WTC11 (cell line): ENCODE data around the gene MATN3. TPM values are rescaled to one million over a fixed set of nuclear protein-coding genes. Genes with fewer than 3 reads are reported as not detected.
A peak's percentile ranks its signal among the peaks of the same experiment; 100 is the strongest.

Experiments used
- ATAC-seq: fragments of 200-7000 bp; cut with Tn5 transposase; 2 replicates; pipeline ENCODE4 v1.10.0; 2021; ENCODE audit warnings: mild to moderate bottlenecking, moderate library complexity
- CTCF ChIA-PET: fragments of 300-600 bp; sonication (Branson Sonifier 250); formaldehyde crosslinking; loops from one replicate; lab custom pipeline; 2021; ENCODE audit warnings: antibody characterized with exemption; lab: Charles Lee
- POLR2A ChIA-PET: fragments of 350-600 bp; sonication (Branson Sonifier 250); formaldehyde crosslinking; loops from one replicate; lab custom pipeline; 2021; ENCODE audit warnings: antibody characterized with exemption; lab: Charles Lee
- DNase-seq: peaks from one replicate; pipeline ENCODE4 v3.0.0; 2021; ENCODE audit warnings: low spot score
- H3K27ac Mint-ChIP-seq: 2 replicates; pipeline ENCODE4 v1.8.0; 2021; ENCODE audit warnings: mixed read lengths
- H3K27me3 Mint-ChIP-seq: 2 replicates; pipeline ENCODE4 v1.8.0; 2021; ENCODE audit warnings: low read depth, mild to moderate bottlenecking, moderate library complexity, mixed read lengths
- H3K36me3 Mint-ChIP-seq: 2 replicates; pipeline ENCODE4 v1.8.0; 2021; ENCODE audit warnings: mixed read lengths
- H3K4me1 Mint-ChIP-seq: 2 replicates; pipeline ENCODE4 v1.8.0; 2022; ENCODE audit warnings: mixed read lengths
- H3K4me3 Mint-ChIP-seq: 2 replicates; pipeline ENCODE4 v1.8.0; 2021; ENCODE audit warnings: mild to moderate bottlenecking, moderate library complexity, mixed read lengths
- H3K9me3 Mint-ChIP-seq: 2 replicates; pipeline ENCODE4 v1.8.0; 2021; ENCODE audit warnings: mixed read lengths
- ATF1 ChIP-seq: sonication (generic); formaldehyde crosslinking; IDR thresholded peaks from 2 replicates; pipeline ENCODE4 v1.8.1; 2023; ENCODE audit warnings: mild to moderate bottlenecking, moderate library complexity, missing genetic modification reagents
- ATF3 ChIP-seq: sonication (generic); formaldehyde crosslinking; conservative IDR thresholded peaks from 2 replicates; pipeline ENCODE4 v1.8.1; 2022; ENCODE audit warnings: mild to moderate bottlenecking, missing genetic modification reagents
- CTCF ChIP-seq: fragments of 200-600 bp; IDR thresholded peaks from 2 replicates; pipeline ENCODE4 v1.8.0; 2022; ENCODE audit warnings: antibody characterized with exemption
- ETV6 ChIP-seq: sonication (generic); formaldehyde crosslinking; IDR thresholded peaks from 2 replicates; pipeline ENCODE4 v1.8.1; 2022; ENCODE audit warnings: mild to moderate bottlenecking, missing genetic modification reagents
- FOXJ3 ChIP-seq: sonication (generic); formaldehyde crosslinking; IDR thresholded peaks from 2 replicates; pipeline ENCODE4 v1.9.0; 2021; ENCODE audit warnings: missing genetic modification reagents, mild to moderate bottlenecking, borderline replicate concordance
- GABPB1 ChIP-seq: sonication (generic); formaldehyde crosslinking; IDR thresholded peaks from 2 replicates; pipeline ENCODE4 v1.8.1; 2023; ENCODE audit warnings: mild to moderate bottlenecking, missing genetic modification reagents
- JUN ChIP-seq: sonication (generic); formaldehyde crosslinking; IDR thresholded peaks from 2 replicates; pipeline ENCODE4 v1.8.0; 2023; ENCODE audit warnings: mild to moderate bottlenecking, missing genetic modification reagents
- NR1H2 ChIP-seq: sonication (generic); formaldehyde crosslinking; IDR thresholded peaks from 2 replicates; pipeline ENCODE4 v1.9.0; 2021; ENCODE audit warnings: mild to moderate bottlenecking, moderate library complexity, missing genetic modification reagents
- PREB ChIP-seq: sonication (generic); formaldehyde crosslinking; IDR thresholded peaks from 2 replicates; pipeline ENCODE4 v1.8.1; 2022; ENCODE audit warnings: mild to moderate bottlenecking, missing genetic modification reagents, moderate library complexity, borderline replicate concordance
- RELA ChIP-seq: sonication (generic); formaldehyde crosslinking; IDR thresholded peaks from 2 replicates; pipeline ENCODE4 v1.8.1; 2022; ENCODE audit warnings: missing genetic modification reagents, mild to moderate bottlenecking, borderline replicate concordance
- RORB ChIP-seq: fragments of 250-450 bp; sonication (Bioruptor Pico); IDR thresholded peaks from 2 replicates; pipeline ENCODE4 v1.9.0; 2021; ENCODE audit warnings: mild to moderate bottlenecking
- SOX15 ChIP-seq: fragments of 250-450 bp; sonication (Bioruptor Pico); IDR thresholded peaks from 2 replicates; pipeline ENCODE4 v1.9.0; 2021; ENCODE audit warnings: mild to moderate bottlenecking
- SP1 ChIP-seq: sonication (generic); formaldehyde crosslinking; conservative IDR thresholded peaks from 2 replicates; pipeline ENCODE4 v1.8.1; 2022; ENCODE audit warnings: missing genetic modification reagents
- TEAD1 ChIP-seq: sonication (generic); formaldehyde crosslinking; IDR thresholded peaks from 2 replicates; pipeline ENCODE4 v1.8.0; 2022; ENCODE audit warnings: mild to moderate bottlenecking, missing genetic modification reagents
- USF1 ChIP-seq: sonication (generic); formaldehyde crosslinking; IDR thresholded peaks from 2 replicates; pipeline ENCODE4 v1.8.0; 2022; ENCODE audit warnings: mild to moderate bottlenecking, missing genetic modification reagents
- ZBTB21 ChIP-seq: sonication (generic); formaldehyde crosslinking; IDR thresholded peaks from 2 replicates; pipeline ENCODE4 v1.8.1; 2023; ENCODE audit warnings: mild to moderate bottlenecking, missing genetic modification reagents, borderline replicate concordance
- ZNF232 ChIP-seq: sonication (generic); formaldehyde crosslinking; IDR thresholded peaks from 2 replicates; pipeline ENCODE4 v1.8.0; 2022; ENCODE audit warnings: mild to moderate bottlenecking, missing genetic modification reagents
- ZNF263 ChIP-seq: sonication (generic); formaldehyde crosslinking; IDR thresholded peaks from 2 replicates; pipeline ENCODE4 v1.8.1; 2022; ENCODE audit warnings: low read depth, mild to moderate bottlenecking, moderate library complexity, missing genetic modification reagents
- ZSCAN18 ChIP-seq: fragments of 250-450 bp; sonication (Bioruptor Pico); IDR thresholded peaks from 2 replicates; pipeline ENCODE4 v2.1.2; 2022; ENCODE audit warnings: mild to moderate bottlenecking, moderate library complexity
- total RNA-seq: library from RNA; stranded (reverse); gene quantifications from 3 replicates; pipeline ENCODE4 v1.2.3, GENCODE V29; 2021
- TF ChIP-seq, protein P1 (sequence below): sonication (generic); formaldehyde crosslinking; IDR thresholded peaks from 2 replicates; pipeline ENCODE4 v1.8.1; 2022; ENCODE audit warnings: mild to moderate bottlenecking, moderate library complexity, missing genetic modification reagents

The MATN3 gene
- total RNA-seq, 1 experiment from 2014 or later, result 6.3 TPM

DNA sequence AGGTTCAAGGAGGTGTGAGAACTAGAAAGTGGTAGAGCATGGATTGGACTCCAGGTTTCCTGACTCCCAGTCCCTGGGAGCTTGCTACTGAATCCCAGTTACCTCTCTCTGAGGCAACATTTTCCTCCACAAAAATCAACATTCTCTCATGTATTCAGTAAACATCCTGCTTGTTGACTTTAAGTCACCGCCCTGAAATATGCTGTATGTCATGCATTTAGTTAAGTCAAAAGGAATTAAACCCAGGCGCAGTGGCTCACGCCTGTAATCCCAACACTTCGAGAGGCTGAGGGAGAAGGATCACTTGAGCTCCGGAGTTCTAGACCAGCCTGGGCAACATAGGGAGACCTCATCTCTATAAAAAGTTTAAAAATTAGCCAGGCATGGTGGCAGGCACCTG lies 3.8 kb downstream of the MATN3 start:
- no peaks in the 10 kb centered on the region for H3K36me3 Mint-ChIP-seq
- ChIA-PET CTCF (no interaction called here), POLR2A (no interaction called here)
- peaks cover 12% of the 10 kb centered on the region for H3K4me1 Mint-ChIP-seq
- peak; percentile 74 for TF ChIP-seq GABPB1
- TF ChIP-seq JUN (CRISPR knock-in tag), result no peak
- no peak overlapping the region for H3K27ac Mint-ChIP-seq
- DNase-seq (no peak), ATAC-seq (no peak)
- H3K4me3 Mint-ChIP-seq, result no peak overlapping the region
- H3K9me3 Mint-ChIP-seq, result no peaks in the 10 kb centered on the region
- H3K27me3 Mint-ChIP-seq, result peaks cover 30% of the 10 kb centered on the region

GRCh38 chr2:20005891-20006470 lies 6.5 kb downstream of the MATN3 start:
- CTCF ChIA-PET, result interaction anchor here (1.0 kb wide), 1 partner anchor 9 kb away, joined by 7 read pairs; no protein-coding TSS in a partner anchor
- H3K36me3 Mint-ChIP-seq, result no peaks in the 10 kb centered on the region; the same call in 1 of the 2 replicates

DNA sequence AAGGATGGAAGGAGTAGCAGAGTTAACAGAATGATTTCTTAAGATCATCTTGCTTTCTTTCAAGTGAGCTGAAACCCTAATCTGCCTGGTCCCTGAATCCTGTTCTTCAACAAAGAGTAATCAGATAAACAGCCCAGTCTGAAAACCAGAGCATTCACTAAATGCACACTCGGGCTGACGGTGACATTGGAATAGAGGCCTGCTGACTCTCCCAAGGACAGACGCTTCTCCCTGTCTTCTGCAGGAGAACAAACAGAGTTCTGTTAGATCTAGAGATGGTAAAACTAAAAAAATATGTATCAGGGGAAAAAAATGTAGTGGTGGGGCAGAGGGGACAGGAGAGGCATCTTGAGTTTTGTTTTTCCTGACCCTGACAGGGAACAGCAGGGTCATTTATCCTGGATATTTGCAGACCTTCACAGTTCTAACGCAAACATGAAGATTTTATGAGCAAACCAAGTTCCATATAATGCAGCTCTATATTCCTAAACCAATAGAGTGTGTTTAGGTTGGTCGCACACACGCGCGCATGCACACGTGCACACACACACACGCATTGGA lies 7.3 kb downstream of the MATN3 start:
- POLR2A ChIA-PET, result no interaction called here
- peaks cover under 1% of the 10 kb centered on the region for H3K27me3 Mint-ChIP-seq
- DNase-seq, result no peak
- CTCF ChIA-PET, result interaction anchor here (1.0 kb wide), 1 partner anchor 10 kb away, joined by 7 read pairs; no protein-coding TSS in a partner anchor
- no peak overlapping the region for H3K27ac Mint-ChIP-seq
- no peak for TF ChIP-seq ETV6 (CRISPR knock-in tag)
- no peak for TF ChIP-seq CTCF
- TF ChIP-seq TEAD1, result no peak
- TF ChIP-seq PREB (CRISPR knock-in tag), result no peak
- no peak for TF ChIP-seq ZBTB21 (CRISPR knock-in tag)
- TF ChIP-seq RORB (CRISPR knock-in tag), result no peak
- TF ChIP-seq SOX15, result no peak
- no peak for TF ChIP-seq RELA (CRISPR knock-in tag)
- TF ChIP-seq FOXJ3 (CRISPR knock-in tag), result no peak
- TF ChIP-seq, all 79 proteins: peak for 0
- Mint-ChIP-seq H3K4me3 (no peak overlapping the region), H3K9me3 (no peaks in the 10 kb centered on the region), H3K36me3 (no peaks in the 10 kb centered on the region; the same call in 1 of the 2 replicates), H3K4me1 (no peaks in the 10 kb centered on the region)
- ATAC-seq, result no peak

More at GRCh38 chr2:20005891-20006470, 6.5 kb downstream of the MATN3 start:
- no peak overlapping the region for H3K4me3 Mint-ChIP-seq
- POLR2A ChIA-PET, result no interaction called here
- TF ChIP-seq SP1 (CRISPR knock-in tag), result no peak
- H3K4me1 Mint-ChIP-seq, result no peaks in the 10 kb centered on the region; the same call in 1 of the 2 replicates
- DNase-seq, result no peak
- H3K27me3 Mint-ChIP-seq, result peaks cover 9% of the 10 kb centered on the region
- no peak for ATAC-seq
- no peaks in the 10 kb centered on the region for H3K9me3 Mint-ChIP-seq
- no peak overlapping the region for H3K27ac Mint-ChIP-seq

DNA sequence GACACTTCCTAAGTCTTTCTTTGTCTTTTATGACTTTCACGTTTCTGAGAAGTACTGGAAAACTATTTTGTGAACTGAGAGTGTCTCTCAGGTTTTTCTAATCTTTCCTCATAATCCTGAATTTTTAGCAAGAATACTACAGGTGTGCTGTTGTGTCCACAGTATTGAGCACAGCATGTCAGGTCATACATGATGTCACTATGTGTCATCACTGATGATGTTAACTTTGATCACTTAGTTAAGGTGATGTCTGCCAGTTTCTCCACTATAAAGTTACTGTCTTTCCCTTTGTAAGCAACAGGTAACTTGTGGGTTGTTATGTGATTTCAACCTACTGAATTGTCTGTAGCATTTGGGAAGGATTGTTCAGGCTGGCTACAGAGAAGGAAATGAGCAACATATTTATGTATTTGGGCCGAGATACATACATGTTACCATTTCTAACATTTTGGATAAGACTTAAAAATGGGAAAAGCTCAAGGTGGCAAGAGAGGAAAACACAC lies 11.1 kb downstream of the MATN3 start:
- TF ChIP-seq ZNF232 (CRISPR knock-in tag) (no peak), ATF1 (CRISPR knock-in tag) (no peak), ZSCAN18 (CRISPR knock-in tag) (no peak), USF1 (no peak), ATF3 (CRISPR knock-in tag) (no peak), ZNF263 (CRISPR knock-in tag) (no peak), ETV6 (CRISPR knock-in tag) (no peak), NR1H2 (CRISPR knock-in tag) (no peak)
- TF ChIP-seq, protein P1, sequence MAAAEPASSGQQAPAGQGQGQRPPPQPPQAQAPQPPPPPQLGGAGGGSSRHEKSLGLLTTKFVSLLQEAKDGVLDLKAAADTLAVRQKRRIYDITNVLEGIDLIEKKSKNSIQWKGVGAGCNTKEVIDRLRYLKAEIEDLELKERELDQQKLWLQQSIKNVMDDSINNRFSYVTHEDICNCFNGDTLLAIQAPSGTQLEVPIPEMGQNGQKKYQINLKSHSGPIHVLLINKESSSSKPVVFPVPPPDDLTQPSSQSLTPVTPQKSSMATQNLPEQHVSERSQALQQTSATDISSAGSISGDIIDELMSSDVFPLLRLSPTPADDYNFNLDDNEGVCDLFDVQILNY (CRISPR knock-in tag), result no peak
- Mint-ChIP-seq H3K36me3 (no peaks in the 10 kb centered on the region; the same call in 1 of the 2 replicates), H3K27ac (no peak overlapping the region), H3K27me3 (no peaks in the 10 kb centered on the region), H3K4me1 (no peaks in the 10 kb centered on the region), H3K9me3 (no peaks in the 10 kb centered on the region), H3K4me3 (no peak overlapping the region)
- no peak for DNase-seq
- no peak for ATAC-seq
- POLR2A ChIA-PET, result no interaction called here
- CTCF ChIA-PET, result interaction anchor here (3.1 kb wide), 1 partner anchor 14 kb away, joined by 11 read pairs; no protein-coding TSS in a partner anchor
